Measurements from ENCODE around the gene LYRM1. TPM values are rescaled to one million over a fixed set of nuclear protein-coding genes. Genes with fewer than 3 reads are reported as not detected.

The LYRM1 gene
- polyA plus RNA-seq, 1 experiment = 19.3 TPM

DNA sequence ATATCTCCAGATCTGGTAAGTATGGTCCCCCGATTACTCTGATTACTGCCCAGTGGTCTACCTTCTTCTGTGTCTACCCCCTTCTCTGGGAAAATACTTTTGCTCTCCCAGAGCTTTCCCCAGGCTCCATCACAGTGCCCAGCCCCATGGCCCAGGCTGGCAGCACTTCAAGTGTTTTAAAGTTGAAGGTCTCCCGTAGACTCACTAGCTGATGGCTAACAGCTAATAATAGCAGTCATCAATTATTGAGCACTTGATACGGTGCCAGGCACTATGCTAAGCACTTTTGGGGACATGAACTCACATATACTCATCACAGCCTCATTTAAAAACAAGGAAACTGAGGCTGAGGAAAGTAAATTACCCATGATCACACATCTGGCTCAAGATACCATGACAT lies 33.8 kb upstream of the LYRM1 start:
- H3K36me3 ChIP-seq (ENCODE audit: control insufficient read depth, insufficient read depth, low read length) = peaks cover 5% of the 10 kb centered on the region
- DNase-seq (ENCODE audit: low read depth) = no peak
- H3K4me3 ChIP-seq (ENCODE audit: low read depth, low read length) = no peak overlapping the region
- TF ChIP-seq, protein P1, sequence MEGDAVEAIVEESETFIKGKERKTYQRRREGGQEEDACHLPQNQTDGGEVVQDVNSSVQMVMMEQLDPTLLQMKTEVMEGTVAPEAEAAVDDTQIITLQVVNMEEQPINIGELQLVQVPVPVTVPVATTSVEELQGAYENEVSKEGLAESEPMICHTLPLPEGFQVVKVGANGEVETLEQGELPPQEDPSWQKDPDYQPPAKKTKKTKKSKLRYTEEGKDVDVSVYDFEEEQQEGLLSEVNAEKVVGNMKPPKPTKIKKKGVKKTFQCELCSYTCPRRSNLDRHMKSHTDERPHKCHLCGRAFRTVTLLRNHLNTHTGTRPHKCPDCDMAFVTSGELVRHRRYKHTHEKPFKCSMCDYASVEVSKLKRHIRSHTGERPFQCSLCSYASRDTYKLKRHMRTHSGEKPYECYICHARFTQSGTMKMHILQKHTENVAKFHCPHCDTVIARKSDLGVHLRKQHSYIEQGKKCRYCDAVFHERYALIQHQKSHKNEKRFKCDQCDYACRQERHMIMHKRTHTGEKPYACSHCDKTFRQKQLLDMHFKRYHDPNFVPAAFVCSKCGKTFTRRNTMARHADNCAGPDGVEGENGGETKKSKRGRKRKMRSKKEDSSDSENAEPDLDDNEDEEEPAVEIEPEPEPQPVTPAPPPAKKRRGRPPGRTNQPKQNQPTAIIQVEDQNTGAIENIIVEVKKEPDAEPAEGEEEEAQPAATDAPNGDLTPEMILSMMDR (IDR thresholded peaks at IDR 0.05; ENCODE audit: insufficient read depth, low read depth, low read length) = no peak
- ChIA-PET POLR2A (no interaction called here), CTCF (interaction anchor here (1.2 to 3.2 kb wide), 3 partner anchors 11 to 218 kb away, joined by 4 to 21 read pairs (median 4); no protein-coding TSS in a partner anchor)
- no peaks in the 10 kb centered on the region for H3K27me3 ChIP-seq (ENCODE audit: control insufficient read depth, insufficient read depth, low read length)

DNA sequence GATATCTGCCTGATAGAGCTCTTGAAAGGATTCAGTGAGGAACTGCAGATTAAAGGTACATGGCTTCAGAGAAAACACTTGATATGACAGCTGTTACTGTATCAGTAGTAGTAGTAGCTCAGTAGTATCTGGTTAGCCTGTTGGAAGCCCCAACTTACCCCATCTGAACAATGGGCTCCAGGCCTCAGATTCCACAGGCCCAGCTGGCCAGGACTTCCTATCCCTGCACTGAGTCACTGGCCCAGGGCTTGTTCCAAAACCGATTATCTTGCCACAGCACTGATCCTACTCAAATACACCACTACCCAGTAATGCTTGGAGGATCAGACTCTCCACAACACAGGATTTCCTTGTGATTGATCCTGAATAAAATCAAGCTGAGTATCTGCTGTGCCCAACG lies 33.0 kb upstream of the LYRM1 start:
- no peak for DNase-seq (ENCODE audit: low read depth)
- TF ChIP-seq, protein P1 (IDR thresholded peaks at IDR 0.05; ENCODE audit: insufficient read depth, low read depth, low read length) = no peak
- Histone ChIP-seq H3K27me3 (ENCODE audit: control insufficient read depth, insufficient read depth, low read length) (no peaks in the 10 kb centered on the region), H3K4me3 (ENCODE audit: low read depth, low read length) (no peak overlapping the region), H3K36me3 (ENCODE audit: control insufficient read depth, insufficient read depth, low read length) (no peaks in the 10 kb centered on the region)
- POLR2A ChIA-PET = interaction anchor here (0.6 kb wide), 1 partner anchor 14 kb away, joined by 3 read pairs; no protein-coding TSS in a partner anchor
- CTCF ChIA-PET = interaction anchor here (1.2 to 1.7 kb wide), 4 partner anchors 12 to 217 kb away, joined by 4 to 5 read pairs (median 4); no protein-coding TSS in a partner anchor

DNA sequence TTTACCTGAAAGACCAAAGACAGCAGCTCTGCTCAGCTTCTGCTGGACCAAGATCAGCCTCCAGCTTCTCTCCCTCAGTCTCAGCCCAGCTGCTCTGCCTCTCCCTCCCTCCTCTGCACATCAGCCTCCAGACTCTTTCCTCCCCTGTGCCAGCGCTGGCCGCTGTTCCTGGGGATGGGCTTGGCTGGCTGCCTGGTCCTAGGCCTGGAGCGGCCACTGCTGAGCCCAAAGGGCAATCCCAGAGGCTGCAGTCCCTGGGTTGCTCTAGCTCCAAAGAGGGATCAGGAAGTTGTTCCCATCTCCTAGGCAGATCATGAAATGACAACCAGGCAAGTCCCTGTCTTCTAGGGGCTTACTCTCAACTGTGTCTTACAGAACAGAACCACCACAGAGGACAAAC lies 31.7 kb upstream of the LYRM1 start:
- ChIA-PET POLR2A (no interaction called here), CTCF (interaction anchor here (0.5 to 1.2 kb wide), 3 partner anchors 31 to 173 kb away, joined by 3 to 4 read pairs (median 3); partner anchors contain the start of gene DCUN1D3)
- no peaks in the 10 kb centered on the region for H3K27me3 ChIP-seq (ENCODE audit: control insufficient read depth, insufficient read depth, low read length)
- TF ChIP-seq, protein P1 (IDR thresholded peaks at IDR 0.05; ENCODE audit: insufficient read depth, low read depth, low read length) = no peak
- no peaks in the 10 kb centered on the region for H3K36me3 ChIP-seq (ENCODE audit: control insufficient read depth, insufficient read depth, low read length)
- H3K4me3 ChIP-seq (ENCODE audit: low read depth, low read length) = no peak overlapping the region
- no peak for DNase-seq (ENCODE audit: low read depth)

DNA sequence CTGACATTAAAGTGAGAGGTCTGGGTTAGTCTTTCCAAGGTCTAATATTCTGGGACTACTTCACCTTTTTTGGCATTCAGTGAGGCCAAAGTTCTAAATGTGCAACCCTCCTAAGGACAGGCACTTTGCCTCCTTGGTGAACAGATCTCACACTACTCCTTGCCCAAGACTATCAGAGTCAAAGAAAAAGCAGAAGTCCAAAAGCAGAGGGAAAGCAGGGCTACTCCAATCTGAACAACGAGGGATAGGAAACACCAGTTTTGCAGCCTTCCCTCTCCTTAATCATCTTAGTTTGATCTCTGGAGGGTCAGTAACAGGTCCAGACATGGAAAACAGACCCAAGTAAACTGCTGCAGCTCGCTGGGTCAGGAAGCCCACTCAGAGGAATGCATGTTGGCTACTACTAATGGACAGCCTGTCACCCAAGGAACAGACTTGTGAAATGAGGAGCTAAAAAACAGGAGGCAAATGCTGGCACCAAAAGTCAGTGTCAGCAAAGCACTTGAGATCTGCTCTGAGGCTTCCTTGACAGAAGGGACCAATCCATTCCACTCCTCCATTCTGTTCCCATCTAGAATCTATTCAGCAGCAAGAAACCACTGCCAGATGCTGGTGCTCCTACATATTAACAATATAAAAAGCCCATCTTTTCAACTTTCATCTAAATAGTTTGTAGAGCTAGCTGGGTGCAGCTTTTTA lies 30.3 kb upstream of the LYRM1 start:
- no peaks in the 10 kb centered on the region for H3K27me3 ChIP-seq (ENCODE audit: control insufficient read depth, insufficient read depth, low read length)
- CTCF ChIA-PET = no interaction called here
- POLR2A ChIA-PET = interaction anchor here (0.6 kb wide), 1 partner anchor 388 kb away, joined by 5 read pairs; no protein-coding TSS in a partner anchor

DNA sequence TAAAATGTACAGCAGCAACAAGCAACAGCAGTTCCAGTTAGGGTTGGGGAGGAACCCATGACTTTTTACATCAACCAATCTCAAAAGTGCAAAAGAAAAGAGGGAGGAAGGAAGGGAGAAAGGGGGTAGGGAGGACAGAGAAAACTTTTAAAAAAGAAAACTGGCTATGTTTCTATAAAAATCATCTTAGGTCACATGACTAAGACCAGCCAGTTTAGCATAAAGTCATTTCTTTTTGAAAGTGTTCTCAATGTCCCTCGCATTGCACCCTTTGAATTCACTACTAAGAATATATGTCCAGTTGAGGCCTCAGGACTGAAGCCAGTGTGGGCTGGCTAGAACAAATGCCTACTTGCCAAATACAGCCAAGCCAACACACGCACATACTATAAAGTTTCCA lies 29.3 kb upstream of the LYRM1 start:
- CTCF ChIA-PET = no interaction called here
- no peak for DNase-seq (ENCODE audit: low read depth)

More for the DNA sequence above, 30.3 kb upstream of the LYRM1 start:
- Histone ChIP-seq H3K4me3 (ENCODE audit: low read depth, low read length) (no peak overlapping the region), H3K36me3 (ENCODE audit: control insufficient read depth, insufficient read depth, low read length) (no peaks in the 10 kb centered on the region)
- TF ChIP-seq, protein P1 (IDR thresholded peaks at IDR 0.05; ENCODE audit: insufficient read depth, low read depth, low read length) = no peak
- no peak for DNase-seq (ENCODE audit: low read depth)

More for the DNA sequence above, 29.3 kb upstream of the LYRM1 start:
- Histone ChIP-seq H3K27me3 (ENCODE audit: control insufficient read depth, insufficient read depth, low read length) (no peaks in the 10 kb centered on the region), H3K4me3 (ENCODE audit: low read depth, low read length) (no peak overlapping the region), H3K36me3 (ENCODE audit: control insufficient read depth, insufficient read depth, low read length) (no peaks in the 10 kb centered on the region)
- TF ChIP-seq, protein P1 (IDR thresholded peaks at IDR 0.05; ENCODE audit: insufficient read depth, low read depth, low read length) = no peak
- POLR2A ChIA-PET = no interaction called here
